Bone marrow (tissue), 2 donors: Measurements from ENCODE around the gene CD180.

Experiments
- DNase-seq, 2 donors: peaks; one replicate each; lab custom pipeline; 2025; lab: John Stamatoyannopoulos, UW

The CD180 gene

GRCh38 chr5:67196537-67197059 lies at the start of gene CD180:
CD180 (minus strand) TSS chr5:67196799; CDS start chr5:67196641, 158 bp downstream.
- DNase-seq = peak in 1 of 2 donors; percentile 16

- DNase-seq = peak in 1 of 2 donors; percentile 77
Measured at GRCh38 chr5:67246108-67246507, 49.5 kb upstream of the CD180 start.

GRCh38 chr5:67245259-67245846 lies 48.8 kb upstream of the CD180 start:
- no peak for DNase-seq

GRCh38 chr5:67244345-67244793 lies 47.8 kb upstream of the CD180 start:
- DNase-seq = no peak

- DNase-seq = no peak
Measured at GRCh38 chr5:67243944-67244343, 47.3 kb upstream of the CD180 start.

GRCh38 chr5:67243349-67243748 lies 46.8 kb upstream of the CD180 start:
- no peak for DNase-seq

- no peak for DNase-seq
Measured at GRCh38 chr5:67241326-67241725, 44.7 kb upstream of the CD180 start.

GRCh38 chr5:67240846-67241245 lies 44.2 kb upstream of the CD180 start:
- DNase-seq = no peak

- DNase-seq = no peak
Measured at GRCh38 chr5:67240065-67240464, 43.5 kb upstream of the CD180 start.

- DNase-seq = no peak
Measured at GRCh38 chr5:67238191-67238590, 41.6 kb upstream of the CD180 start.

GRCh38 chr5:67235399-67236110 lies 39.0 kb upstream of the CD180 start:
- DNase-seq = no peak

- peak; percentile 5 to 76 for DNase-seq
Measured at GRCh38 chr5:67234671-67235176, 38.1 kb upstream of the CD180 start.

GRCh38 chr5:67233075-67233474 lies 36.5 kb upstream of the CD180 start:
- no peak for DNase-seq

- DNase-seq = no peak
Measured at GRCh38 chr5:67223211-67223610, 26.6 kb upstream of the CD180 start.

GRCh38 chr5:67222243-67223025 lies 25.8 kb upstream of the CD180 start:
- no peak for DNase-seq

GRCh38 chr5:67221487-67222242 lies 25.1 kb upstream of the CD180 start:
- DNase-seq = peak in 1 of 2 donors; percentile 61

- DNase-seq = no peak
Measured at GRCh38 chr5:67216564-67216963, 20.0 kb upstream of the CD180 start.

- peak; percentile 42 to 85 for DNase-seq
Measured at GRCh38 chr5:67215519-67216471, 19.2 kb upstream of the CD180 start.

GRCh38 chr5:67214707-67215447 lies 18.3 kb upstream of the CD180 start:
- DNase-seq = no peak

- no peak for DNase-seq
Measured at GRCh38 chr5:67214036-67214435, 17.4 kb upstream of the CD180 start.
